RWPE1 (cell line): ENCODE data around the gene DCTD.

ENCODE experiments used
- CTCF ChIA-PET: fragments of 350-600 bp; sonication (Branson Sonifier 250); formaldehyde crosslinking; extraction: SDS; loops from one replicate; lab custom pipeline; 2021; lab: Yijun Ruan, JAX
- POLR2A ChIA-PET: fragments of 400-600 bp; formaldehyde crosslinking; extraction: SDS; loops from one replicate; lab custom pipeline; 2020; ENCODE audit warnings: antibody characterized with exemption; ENCODE audit not compliant: low non-redundant PET; lab: Yijun Ruan, JAX
- DNase-seq: peaks from one replicate; pipeline ENCODE4 v3.0.0; 2012; ENCODE audit warnings: low spot score
- H3K27ac ChIP-seq: fragments of 450-650 bp; 2 replicates; pipeline ENCODE4 v1.5.1; 2017
- CTCF ChIP-seq: fragments of 450-650 bp; conservative IDR thresholded peaks from 2 replicates; pipeline ENCODE4 v1.5.1; 2017; ENCODE audit warnings: low read depth, mild to moderate bottlenecking

Gene DCTD

GRCh38 chr4:182897601-182898478, 19.3 kb downstream of the DCTD start:
- ChIA-PET CTCF (interaction anchor here (0.8 kb wide), 1 partner anchor 9 kb away, joined by 4 read pairs; no protein-coding TSS in a partner anchor), POLR2A (no interaction called here)
- no peak for TF ChIP-seq CTCF
- no peak for DNase-seq
- H3K27ac ChIP-seq: no peak overlapping the region

GRCh38 chr4:182896421-182896820, 20.8 kb downstream of the DCTD start:
- TF ChIP-seq CTCF: no peak
- POLR2A ChIA-PET: no interaction called here
- CTCF ChIA-PET: interaction anchor here (0.6 kb wide), 1 partner anchor 252 kb away, joined by 4 read pairs; no protein-coding TSS in a partner anchor
- no peak overlapping the region for H3K27ac ChIP-seq
- no peak for DNase-seq

GRCh38 chr4:182895791-182896292, 21.3 kb downstream of the DCTD start:
- H3K27ac ChIP-seq: no peak overlapping the region
- ChIA-PET CTCF (no interaction called here), POLR2A (no interaction called here)
- no peak for TF ChIP-seq CTCF
- DNase-seq: no peak

GRCh38 chr4:182894681-182895275, 22.4 kb downstream of the DCTD start:
- CTCF ChIA-PET: no interaction called here
- H3K27ac ChIP-seq: no peak overlapping the region
- no peak for DNase-seq
- POLR2A ChIA-PET: no interaction called here
- TF ChIP-seq CTCF: no peak

GRCh38 chr4:182893474-182894080, 23.6 kb downstream of the DCTD start:
- H3K27ac ChIP-seq: no peak overlapping the region
- TF ChIP-seq CTCF: no peak
- no peak for DNase-seq
- ChIA-PET POLR2A (no interaction called here), CTCF (no interaction called here)

GRCh38 chr4:182893047-182893446, 24.1 kb downstream of the DCTD start:
- POLR2A ChIA-PET: no interaction called here
- TF ChIP-seq CTCF: no peak
- CTCF ChIA-PET: no interaction called here
- no peak for DNase-seq
- H3K27ac ChIP-seq: no peak overlapping the region
